Stomach (tissue), 9 donors: ENCODE measurements around the gene HSPA12A. TPM values are rescaled to one million over a fixed set of nuclear protein-coding genes. Genes with fewer than 3 reads are reported as not detected.

Source experiments
- DNase-seq, 2 donors: peaks; one replicate each; pipeline versions ENCODE4 v3.0.0 to v3.0.0-alpha.2; 2013 to 2019
- H3K27ac ChIP-seq, 5 donors: fragments of 200-600 bp in 4 of 5; sonication (generic) in 4 of 5; one replicate each; pipeline ENCODE4 v1.5.1; 2013 to 2019; ENCODE audit warnings: mild to moderate bottlenecking in 1 of 5, moderate library complexity in 1 of 5
- H3K27me3 ChIP-seq, 3 donors: fragments of 200-600 bp; sonication (generic); one replicate each; pipeline ENCODE4 v1.5.1; 2017 to 2019; ENCODE audit warnings: mixed run types in 1 of 3
- H3K36me3 ChIP-seq, 4 donors: fragments of 200-600 bp; sonication (generic); 1 replicate in 3 of 4; 2 replicates in 1 of 4; pipeline ENCODE4 v1.5.1; 2016 to 2019
- H3K4me1 ChIP-seq, 4 donors: fragments of 200-600 bp; sonication (generic); one replicate each; pipeline ENCODE4 v1.5.1; 2016 to 2019
- H3K4me3 ChIP-seq, 4 donors: fragments of 200-600 bp; sonication (generic) in 3 of 4; one replicate each; pipeline ENCODE4 v1.5.1; 2016 to 2019; ENCODE audit warnings: mild to moderate bottlenecking in 1 of 4
- H3K9me3 ChIP-seq, 4 donors: fragments of 200-600 bp; sonication (generic); one replicate each; pipeline ENCODE4 v1.5.1; 2016 to 2019
- CTCF ChIP-seq, 7 experiments: fragments of 450-650 bp in 4 of 7; fragments of 200-600 bp in 3 of 7; sonication (generic) in 3 of 7; IDR thresholded peaks; one replicate each; pipeline ENCODE4 v1.5.1; 2016 to 2019; ENCODE audit warnings: antibody characterized with exemption in 7 of 7, control low read depth in 2 of 7, mild to moderate bottlenecking in 1 of 7
- EP300 ChIP-seq: sonication (generic); formaldehyde crosslinking; IDR thresholded peaks from one replicate; pipeline ENCODE4 v1.6.1; 2017; ENCODE audit warnings: antibody characterized with exemption
- POLR2A ChIP-seq, 4 donors: fragments of 450-650 bp; IDR thresholded peaks; one replicate each; pipeline ENCODE4 v1.6.1; 2016; ENCODE audit warnings: antibody characterized with exemption in 4 of 4, control low read depth in 2 of 4, mild to moderate bottlenecking in 1 of 4, moderate library complexity in 1 of 4
- POLR2AphosphoS5 ChIP-seq, 3 donors: sonication (generic); formaldehyde crosslinking; IDR thresholded peaks; one replicate each; pipeline ENCODE4 v1.6.1; 2016; ENCODE audit warnings: antibody characterized with exemption in 3 of 3
- WGBS, 5 donors: extraction: QIAGEN DNeasy Blood & Tissue Kit in 3 of 5; methylation state at CpG; one replicate each; pipeline versions ENCODE4 v1.1.5 to v1.1.7; 2013 to 2018; 5-methylcytosine and 5-hydroxymethylcytosine counted together
- intact Hi-C: fragments of 100-400 bp; cut with DNase I; formaldehyde crosslinking; loops from one replicate; pipeline ENCODE4 v1.15.1; 2023; ENCODE audit warnings: low total_unique reads
- polyA plus RNA-seq, 3 donors: library from polyadenylated mRNA; stranded (reverse); fragments of 200-250 nt; gene quantifications; one replicate each; pipeline ENCODE4 v1.2.3, GENCODE V29; 2013
- total RNA-seq, 5 donors: library from RNA; depleted of rRNA; stranded (reverse); fragments of >200 nt; gene quantifications; one replicate each; pipeline versions ENCODE4 v1.1.0 to v1.2.3, GENCODE V29; 2014 to 2016
- donor health status: healthy with polysubstance abuse.
- donor health status: Bipolar disorder and iron deficiency.
- donor health status: healthy.

The HSPA12A gene
- total and polyA plus RNA-seq, 8 donors: 2.0 to 25.5 (median 4.1) TPM

GRCh38 chr10:116668018-116668417 lies 74.3 kb downstream of the HSPA12A start:
- peaks cover 0 to 22% (median 15%) of the 10 kb centered on the region in 3 donors for H3K27me3 ChIP-seq
- H3K4me3 ChIP-seq: no peak overlapping the region
- no peak overlapping the region for H3K27ac ChIP-seq
- no peak for DNase-seq
- TF ChIP-seq CTCF (IDR thresholded peaks at IDR 0.05): no peak
- no peak for TF ChIP-seq POLR2A (IDR thresholded peaks at IDR 0.05)
- TF ChIP-seq EP300: no peak
- TF ChIP-seq POLR2AphosphoS5 (IDR thresholded peaks at IDR 0.05): no peak
- H3K4me1 ChIP-seq: peaks cover 0 to 12% (median 7%) of the 10 kb centered on the region in 4 donors
- WGBS, 5 donors: 86 to 93% (median 91%) methylated on average over 9 of the region's 9 CpGs
- H3K36me3 ChIP-seq: no peaks in the 10 kb centered on the region
- H3K9me3 ChIP-seq: no peaks in the 10 kb centered on the region
- intact Hi-C loops: no loop called here

- H3K27me3 ChIP-seq: peaks cover 0 to 22% (median 15%) of the 10 kb centered on the region in 3 donors
- no peaks in the 10 kb centered on the region for H3K36me3 ChIP-seq
- DNase-seq: no peak
- H3K4me3 ChIP-seq: no peak overlapping the region
- 84 to 95% (median 86%) methylated on average over 3 of the region's 3 CpGs for WGBS, 5 donors
- H3K27ac ChIP-seq: no peak overlapping the region
- peaks cover 0 to 12% (median 7%) of the 10 kb centered on the region in 4 donors for H3K4me1 ChIP-seq
- intact Hi-C loops: no loop called here
- no peak for TF ChIP-seq POLR2AphosphoS5 (IDR thresholded peaks at IDR 0.05)
- TF ChIP-seq POLR2A (IDR thresholded peaks at IDR 0.05): no peak
- TF ChIP-seq EP300: no peak
- no peak for TF ChIP-seq CTCF (IDR thresholded peaks at IDR 0.05)
- H3K9me3 ChIP-seq: no peaks in the 10 kb centered on the region
Observed at GRCh38 chr10:116667484-116667883, 74.9 kb downstream of the HSPA12A start.

GRCh38 chr10:116665541-116666125 lies 76.7 kb downstream of the HSPA12A start:
- peak in 1 of 2 donors; percentile 80 for DNase-seq
- intact Hi-C loops: no loop called here
- Histone ChIP-seq H3K27me3 (peaks cover 0 to 19% (median 11%) of the 10 kb centered on the region in 3 donors), H3K27ac (peak overlapping the region in 1 of 5 donors; percentile 41), H3K9me3 (no peaks in the 10 kb centered on the region), H3K4me1 (peaks cover 0 to 12% (median 7%) of the 10 kb centered on the region in 4 donors), H3K36me3 (no peaks in the 10 kb centered on the region), H3K4me3 (peak overlapping the region in 2 of 4 donors; percentile 15 to 24)
- TF ChIP-seq POLR2AphosphoS5 (IDR thresholded peaks at IDR 0.05): no peak
- TF ChIP-seq EP300: no peak
- TF ChIP-seq CTCF (IDR thresholded peaks at IDR 0.05): no peak
- TF ChIP-seq POLR2A (IDR thresholded peaks at IDR 0.05): no peak
- 65 to 76% (median 72%) methylated on average over 13 of the region's 13 CpGs for WGBS, 5 donors

- H3K27ac ChIP-seq: no peak overlapping the region
- H3K9me3 ChIP-seq: no peaks in the 10 kb centered on the region
- DNase-seq: no peak
- H3K4me3 ChIP-seq: no peak overlapping the region
- H3K4me1 ChIP-seq: peaks cover 0 to 4% (median under 1%) of the 10 kb centered on the region in 4 donors
- peaks cover 0 to 9% (median under 1%) of the 10 kb centered on the region in 3 donors for H3K27me3 ChIP-seq
- 83 to 91% (median 86%) methylated on average over 5 of the region's 5 CpGs for WGBS, 5 donors
- TF ChIP-seq POLR2AphosphoS5 (IDR thresholded peaks at IDR 0.05): no peak
- no peak for TF ChIP-seq POLR2A (IDR thresholded peaks at IDR 0.05)
- no peak for TF ChIP-seq CTCF (IDR thresholded peaks at IDR 0.05)
- no peak for TF ChIP-seq EP300
- intact Hi-C loops: no loop called here
- H3K36me3 ChIP-seq: no peaks in the 10 kb centered on the region
Observed at GRCh38 chr10:116664631-116665030, 77.7 kb downstream of the HSPA12A start.
